ENCODE results near the gene SMARCD2. TPM values are rescaled to one million over a fixed set of nuclear protein-coding genes. Genes with fewer than 3 reads are reported as not detected.
A peak's percentile ranks its signal among the peaks of the same experiment; 100 is the strongest.

SMARCD2 gene
- total and polyA plus RNA-seq, 2 of the 13 experiments (the other 11 are each of a cell fraction or from before 2014, with no cell fraction given): 122 to 150 TPM

GRCh38 chr17:63827002-63827800 is 15.3 kb downstream of the SMARCD2 start, which contains the start of the genes FTSJ3 and PSMC5 (continued):
- TF ChIP-seq ZNF75D (CRISPR knock-in tag; IDR thresholded peaks at IDR 0.05; ENCODE audit: borderline replicate concordance): no peak
- peak; percentile 98 for TF ChIP-seq ZNF724P (CRISPR knock-in tag; IDR thresholded peaks at IDR 0.05; ENCODE audit: borderline replicate concordance)
- no peak for TF ChIP-seq CERS6 (CRISPR knock-in tag; IDR thresholded peaks at IDR 0.05)
- TF ChIP-seq TCF7L2 (IDR thresholded peaks at IDR 0.05; ENCODE audit: low read depth, low read length): no peak
- peak; percentile 9; the same call in 1 of the 2 replicates for TF ChIP-seq ZNF83 (CRISPR knock-in tag; IDR thresholded peaks at IDR 0.05; ENCODE audit: borderline replicate concordance)
- no peak for TF ChIP-seq MTF1 (CRISPR knock-in tag; IDR thresholded peaks at IDR 0.05)
- peak; percentile 26; the same call in 1 of the 2 replicates for TF ChIP-seq ZNF33B (CRISPR knock-in tag; IDR thresholded peaks at IDR 0.05)
- TF ChIP-seq ZBTB3 (CRISPR knock-in tag; IDR thresholded peaks at IDR 0.05; ENCODE audit: borderline replicate concordance, low read depth): peak; percentile 94; the same call in 1 of the 2 replicates
- TF ChIP-seq, protein P1, sequence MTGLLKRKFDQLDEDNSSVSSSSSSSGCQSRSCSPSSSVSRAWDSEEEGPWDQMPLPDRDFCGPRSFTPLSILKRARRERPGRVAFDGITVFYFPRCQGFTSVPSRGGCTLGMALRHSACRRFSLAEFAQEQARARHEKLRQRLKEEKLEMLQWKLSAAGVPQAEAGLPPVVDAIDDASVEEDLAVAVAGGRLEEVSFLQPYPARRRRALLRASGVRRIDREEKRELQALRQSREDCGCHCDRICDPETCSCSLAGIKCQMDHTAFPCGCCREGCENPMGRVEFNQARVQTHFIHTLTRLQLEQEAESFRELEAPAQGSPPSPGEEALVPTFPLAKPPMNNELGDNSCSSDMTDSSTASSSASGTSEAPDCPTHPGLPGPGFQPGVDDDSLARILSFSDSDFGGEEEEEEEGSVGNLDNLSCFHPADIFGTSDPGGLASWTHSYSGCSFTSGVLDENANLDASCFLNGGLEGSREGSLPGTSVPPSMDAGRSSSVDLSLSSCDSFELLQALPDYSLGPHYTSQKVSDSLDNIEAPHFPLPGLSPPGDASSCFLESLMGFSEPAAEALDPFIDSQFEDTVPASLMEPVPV (CRISPR knock-in tag; IDR thresholded peaks at IDR 0.05): peak; percentile 20; the same call in 1 of the 2 replicates
- TF ChIP-seq THYN1 (CRISPR knock-in tag; IDR thresholded peaks at IDR 0.05; ENCODE audit: borderline replicate concordance, low read depth): no peak
- TF ChIP-seq, protein P2, sequence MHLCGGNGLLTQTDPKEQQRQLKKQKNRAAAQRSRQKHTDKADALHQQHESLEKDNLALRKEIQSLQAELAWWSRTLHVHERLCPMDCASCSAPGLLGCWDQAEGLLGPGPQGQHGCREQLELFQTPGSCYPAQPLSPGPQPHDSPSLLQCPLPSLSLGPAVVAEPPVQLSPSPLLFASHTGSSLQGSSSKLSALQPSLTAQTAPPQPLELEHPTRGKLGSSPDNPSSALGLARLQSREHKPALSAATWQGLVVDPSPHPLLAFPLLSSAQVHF (CRISPR knock-in tag; IDR thresholded peaks at IDR 0.05): no peak
- TF ChIP-seq MYNN (CRISPR knock-in tag; IDR thresholded peaks at IDR 0.05; ENCODE audit: low read depth): no peak; the same call in 1 of the 2 replicates
- TF ChIP-seq FOSL1 (CRISPR knock-in tag; IDR thresholded peaks at IDR 0.05; ENCODE audit: borderline replicate concordance): no peak
- TF ChIP-seq, protein P3, sequence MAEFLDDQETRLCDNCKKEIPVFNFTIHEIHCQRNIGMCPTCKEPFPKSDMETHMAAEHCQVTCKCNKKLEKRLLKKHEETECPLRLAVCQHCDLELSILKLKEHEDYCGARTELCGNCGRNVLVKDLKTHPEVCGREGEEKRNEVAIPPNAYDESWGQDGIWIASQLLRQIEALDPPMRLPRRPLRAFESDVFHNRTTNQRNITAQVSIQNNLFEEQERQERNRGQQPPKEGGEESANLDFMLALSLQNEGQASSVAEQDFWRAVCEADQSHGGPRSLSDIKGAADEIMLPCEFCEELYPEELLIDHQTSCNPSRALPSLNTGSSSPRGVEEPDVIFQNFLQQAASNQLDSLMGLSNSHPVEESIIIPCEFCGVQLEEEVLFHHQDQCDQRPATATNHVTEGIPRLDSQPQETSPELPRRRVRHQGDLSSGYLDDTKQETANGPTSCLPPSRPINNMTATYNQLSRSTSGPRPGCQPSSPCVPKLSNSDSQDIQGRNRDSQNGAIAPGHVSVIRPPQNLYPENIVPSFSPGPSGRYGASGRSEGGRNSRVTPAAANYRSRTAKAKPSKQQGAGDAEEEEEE (CRISPR knock-in tag; IDR thresholded peaks at IDR 0.05; ENCODE audit: borderline replicate concordance): no peak; the same call in 1 of the 2 replicates
- TF ChIP-seq UBTF (CRISPR knock-in tag; IDR thresholded peaks at IDR 0.05): peak; percentile 95
- TF ChIP-seq ZNF20 (CRISPR knock-in tag; IDR thresholded peaks at IDR 0.05): no peak
- TF ChIP-seq MBD4 (IDR thresholded peaks at IDR 0.05; ENCODE audit: borderline replicate concordance, low read length): no peak
